Right forelimb (tissue), 1 donor: ENCODE data around the gene BUD13.
"Not testable (repeated sequence)": the region's sequence is repeated elsewhere in the genome, so short reads cannot be mapped to it uniquely, and the experiment has no call there.

Source experiments
- DNase-seq: peaks from one replicate; pipeline ENCODE4 v3.0.0-alpha.2; 2018

The BUD13 gene

GRCh38 chr11:116772443-116773202 is at the start of gene BUD13:
TSS of gene BUD13 (minus strand) at chr11:116772987. CDS start at chr11:116772964, 23 bp downstream.
- DNase-seq = peak; percentile 97

GRCh38 chr11:116822575-116822974 is 49.8 kb upstream of the BUD13 start:
- DNase-seq = no peak

- DNase-seq = no peak
These were observed 48.5 kb upstream of the BUD13 start for GRCh38 chr11:116821050-116821918.

- no peak for DNase-seq
These were observed 46.3 kb upstream of the BUD13 start for GRCh38 chr11:116819049-116819448.

GRCh38 chr11:116814502-116814901 is 41.7 kb upstream of the BUD13 start:
- no peak for DNase-seq

- DNase-seq = no peak
These were observed 41.1 kb upstream of the BUD13 start for GRCh38 chr11:116813781-116814471.

- no peak for DNase-seq
These were observed 40.4 kb upstream of the BUD13 start for GRCh38 chr11:116813170-116813569.

- DNase-seq = no peak
These were observed 39.3 kb upstream of the BUD13 start for GRCh38 chr11:116812109-116812508.

GRCh38 chr11:116811194-116811593 is 38.4 kb upstream of the BUD13 start:
- no peak for DNase-seq

GRCh38 chr11:116808262-116809175 is 35.7 kb upstream of the BUD13 start:
- no peak for DNase-seq

- no peak for DNase-seq
These were observed 34.9 kb upstream of the BUD13 start for GRCh38 chr11:116807601-116808261.

GRCh38 chr11:116804001-116804400 is 31.2 kb upstream of the BUD13 start:
- no peak for DNase-seq

GRCh38 chr11:116801662-116802061 is 28.9 kb upstream of the BUD13 start:
- not testable (repeated sequence) for DNase-seq

GRCh38 chr11:116800610-116801009 is 27.8 kb upstream of the BUD13 start:
- DNase-seq = no peak

- no peak for DNase-seq
These were observed 25.6 kb upstream of the BUD13 start for GRCh38 chr11:116798368-116798767.

- DNase-seq = no peak
These were observed 25.0 kb upstream of the BUD13 start for GRCh38 chr11:116797816-116798215.

- no peak for DNase-seq
These were observed 23.8 kb upstream of the BUD13 start for GRCh38 chr11:116796548-116796947.

- no peak for DNase-seq
These were observed 22.1 kb upstream of the BUD13 start for GRCh38 chr11:116794851-116795250.

- DNase-seq = no peak
These were observed 20.9 kb upstream of the BUD13 start for GRCh38 chr11:116793772-116794097.

GRCh38 chr11:116792869-116793771 is 20.3 kb upstream of the BUD13 start:
- no peak for DNase-seq
